GM18951 (cell line): ENCODE measurements around the gene USH1C.

Experiments used
- POLR2A ChIP-seq: IDR thresholded peaks from 4 replicates; pipeline ENCODE4 v1.6.1; 2011; ENCODE audit warnings: mild to moderate bottlenecking; ENCODE audit not compliant: insufficient read length, insufficient read depth; ENCODE audit errors: extremely low read depth
- in situ Hi-C: fragments of 300-500 bp; cut with MboI; formaldehyde crosslinking; loops from one replicate; pipeline ENCODE4 v1.12.0; 2022; ENCODE audit warnings: low sequenced_read_pairs, mixed read lengths, inconsistent platforms; ENCODE audit not compliant: unreplicated experiment

Gene USH1C

DNA sequence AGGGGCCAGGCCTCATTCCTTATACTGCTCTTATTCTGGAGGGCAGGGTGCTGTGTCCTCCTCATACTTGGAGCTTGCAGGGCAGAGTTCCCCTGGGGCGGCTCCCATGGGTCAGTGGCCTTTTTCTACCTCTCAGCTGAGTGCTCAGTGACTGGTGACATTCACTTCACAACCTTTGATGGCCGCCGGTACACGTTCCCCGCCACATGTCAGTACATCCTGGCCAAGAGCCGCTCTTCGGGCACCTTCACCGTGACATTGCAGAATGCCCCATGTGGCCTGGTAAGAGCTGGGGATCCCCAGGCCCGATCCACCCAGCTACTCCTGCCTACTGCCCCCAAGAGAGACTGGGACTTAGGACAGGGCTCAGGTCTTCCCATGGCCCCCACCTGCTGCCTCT lies 17.3 kb upstream of the USH1C start:
- no peak for TF ChIP-seq POLR2A
- in situ Hi-C loops = no loop called here

DNA sequence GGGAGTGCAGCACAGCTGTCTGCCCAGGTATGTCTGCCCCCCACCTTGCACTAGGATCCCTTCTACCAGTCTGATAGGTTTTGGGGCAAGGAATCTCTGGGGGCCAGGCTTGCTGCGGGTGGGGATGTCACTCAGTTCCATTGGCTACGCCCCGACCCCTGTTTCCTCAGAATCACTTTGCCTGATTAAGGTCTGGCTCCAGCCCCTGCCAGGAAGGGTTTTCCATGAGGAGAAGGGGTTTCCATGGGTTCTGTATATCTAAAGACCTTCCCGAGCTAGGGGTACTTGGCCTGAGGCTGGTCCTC lies 16.8 kb upstream of the USH1C start:
- in situ Hi-C loops = no loop called here
- TF ChIP-seq POLR2A = no peak

DNA sequence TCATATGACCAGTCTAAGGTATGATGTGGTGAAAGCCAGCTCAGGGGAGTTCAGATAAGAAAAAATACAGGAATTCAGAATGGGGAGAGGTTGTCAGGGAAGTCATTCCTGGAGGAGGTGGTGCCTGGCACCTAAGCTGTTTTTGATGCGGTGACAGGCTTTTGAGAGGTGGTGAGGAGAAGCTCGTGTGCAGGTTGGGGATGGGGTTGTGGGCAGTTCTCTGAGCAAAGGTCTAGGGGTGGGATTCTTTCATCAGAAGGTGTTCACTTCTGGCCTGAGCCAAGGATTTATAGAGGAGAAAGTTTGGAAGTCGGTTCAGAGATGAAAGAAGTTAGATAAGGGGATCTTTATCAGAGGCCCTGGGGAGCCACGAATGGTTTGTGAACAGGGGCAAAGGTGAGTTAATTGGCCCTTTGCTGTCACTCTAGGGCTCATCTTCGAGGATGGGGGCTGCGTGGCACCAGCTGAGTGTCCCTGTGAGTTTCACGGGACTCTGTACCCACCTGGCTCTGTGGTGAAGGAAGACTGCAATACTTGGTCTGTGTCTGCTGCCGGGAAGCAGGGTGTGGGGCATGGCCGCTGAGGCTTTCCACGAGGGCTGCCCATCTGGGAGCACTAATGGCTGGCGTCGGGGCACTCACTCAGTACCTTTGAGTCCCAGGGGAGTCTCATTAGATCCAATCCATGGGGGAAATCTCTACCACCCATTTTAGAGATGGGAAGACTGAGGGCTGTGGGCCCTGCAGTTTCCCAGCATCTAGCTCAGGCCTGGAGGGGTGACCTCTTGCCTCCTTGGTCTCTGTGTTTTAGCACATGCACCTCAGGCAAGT lies 16.3 kb upstream of the USH1C start:
- no peak for TF ChIP-seq POLR2A
- in situ Hi-C loops = no loop called here

DNA sequence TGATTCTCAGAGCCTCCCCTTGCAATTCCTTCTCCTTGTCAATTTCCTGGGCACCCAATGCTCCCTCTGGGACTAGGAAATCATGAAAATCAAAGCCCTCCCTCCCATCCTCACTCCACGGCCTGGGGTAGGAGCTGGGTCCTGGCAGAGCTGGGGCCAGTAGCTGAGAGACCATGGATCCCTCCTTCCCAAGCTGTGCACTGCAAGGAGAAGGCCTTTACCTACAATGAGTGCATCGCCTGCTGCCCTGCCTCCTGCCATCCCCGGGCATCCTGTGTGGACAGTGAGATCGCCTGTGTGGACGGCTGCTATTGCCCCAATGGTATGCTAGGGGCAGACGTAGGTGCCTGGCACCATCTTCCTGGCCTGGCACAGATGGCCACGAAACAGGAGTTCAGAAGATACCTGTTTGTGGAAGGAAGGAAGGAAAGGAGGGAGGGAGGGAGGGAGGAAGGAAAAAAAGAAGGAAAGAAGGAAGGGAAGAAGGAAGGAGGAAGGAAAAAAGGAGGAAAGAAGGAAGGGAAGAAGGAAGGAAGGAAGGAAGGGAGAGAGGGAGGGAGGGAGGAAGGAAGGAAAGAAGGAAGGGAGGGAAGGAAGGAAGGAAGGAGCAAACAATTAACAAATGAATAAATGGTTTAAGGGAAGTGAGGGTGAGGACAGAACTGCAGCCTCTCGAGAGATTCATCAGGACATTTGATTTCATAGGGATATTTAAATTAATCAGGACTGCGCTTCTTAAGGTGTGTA lies 15.3 kb upstream of the USH1C start:
- no peak for TF ChIP-seq POLR2A
- in situ Hi-C loops = no loop called here

DNA sequence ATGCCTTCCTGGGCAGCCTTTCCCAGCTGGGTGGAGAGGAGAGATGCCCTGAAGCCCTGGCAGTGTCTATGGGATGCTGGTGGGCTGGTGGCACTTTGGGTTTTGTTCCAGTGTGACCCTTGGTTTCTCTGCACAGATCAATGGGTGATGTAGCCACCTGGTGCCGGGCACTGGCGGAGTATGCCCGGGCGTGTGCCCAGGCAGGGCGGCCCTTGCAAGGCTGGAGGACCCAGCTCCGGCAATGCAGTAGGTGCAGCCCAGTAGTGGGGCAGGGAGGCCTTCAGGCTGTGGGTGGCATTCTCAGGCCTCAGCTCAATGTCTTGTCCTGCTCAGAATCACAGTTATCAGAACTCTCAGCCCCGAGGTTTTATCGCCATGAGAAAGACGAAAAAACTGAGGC lies 14.7 kb upstream of the USH1C start:
- in situ Hi-C loops = no loop called here
- TF ChIP-seq POLR2A = no peak

- in situ Hi-C loops = no loop called here
- no peak for TF ChIP-seq POLR2A
Measured at GRCh38 chr11:17558025-17558780, 14.0 kb upstream of the USH1C start.

GRCh38 chr11:17556999-17557398 lies 12.8 kb upstream of the USH1C start:
- in situ Hi-C loops = no loop called here
- TF ChIP-seq POLR2A = no peak

GRCh38 chr11:17554487-17554886 lies 10.3 kb upstream of the USH1C start:
- TF ChIP-seq POLR2A = no peak
- in situ Hi-C loops = no loop called here

DNA sequence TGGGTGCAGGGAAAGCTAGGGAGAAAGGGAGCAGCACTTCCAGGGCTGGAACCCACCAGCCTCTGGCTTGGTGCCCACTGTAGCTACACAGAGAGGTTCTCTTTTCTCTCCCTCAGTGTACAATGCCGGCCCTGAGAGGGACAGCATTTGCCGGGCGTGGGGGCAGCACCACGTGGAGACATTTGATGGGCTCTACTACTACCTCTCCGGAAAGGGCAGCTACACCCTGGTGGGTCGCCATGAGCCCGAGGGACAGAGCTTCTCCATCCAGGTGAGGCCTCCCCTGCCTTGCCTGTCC lies 9.0 kb upstream of the USH1C start:
- TF ChIP-seq POLR2A = no peak
- in situ Hi-C loops = no loop called here

- no peak for TF ChIP-seq POLR2A
- in situ Hi-C loops = no loop called here
Measured at GRCh38 chr11:17552392-17553248, 8.4 kb upstream of the USH1C start.

GRCh38 chr11:17552041-17552355 lies 7.8 kb upstream of the USH1C start:
- no peak for TF ChIP-seq POLR2A
- in situ Hi-C loops = no loop called here

DNA sequence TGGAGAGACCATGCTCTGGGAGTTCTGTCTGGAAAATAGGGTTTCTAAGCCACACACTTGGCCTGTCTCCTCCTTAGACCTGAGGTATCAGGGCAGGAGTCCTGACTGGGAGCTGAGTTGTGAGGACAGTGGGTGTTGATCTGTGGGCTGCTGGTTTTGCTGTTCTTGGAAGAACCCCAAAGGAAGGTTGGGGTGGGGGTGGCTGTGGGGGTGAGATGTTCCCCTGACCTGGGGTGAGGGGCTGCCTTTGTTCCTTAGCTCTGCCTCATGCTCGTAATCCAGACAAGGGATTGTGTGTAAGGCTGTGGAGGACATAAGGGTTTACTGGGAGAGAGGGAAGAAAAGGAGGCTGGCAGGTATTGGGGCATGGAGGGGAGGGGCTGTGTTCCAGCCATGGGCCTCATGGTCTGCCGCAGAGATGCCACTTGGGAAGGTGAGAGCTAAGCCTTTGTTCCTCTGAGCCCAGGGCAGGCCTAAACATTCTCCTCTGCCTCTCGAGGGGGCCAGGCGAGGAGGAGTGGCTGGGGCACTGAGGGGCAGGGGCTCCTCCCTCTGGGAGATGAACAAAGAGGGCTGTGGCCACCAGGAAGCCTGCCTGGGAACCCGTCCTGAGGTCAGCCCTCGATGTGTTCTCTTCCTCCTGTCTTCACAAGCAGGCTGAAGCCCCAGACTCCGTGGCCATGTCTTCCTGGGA lies 7.3 kb upstream of the USH1C start:
- no peak for TF ChIP-seq POLR2A
- in situ Hi-C loops = no loop called here

GRCh38 chr11:17550450-17551346 lies 6.5 kb upstream of the USH1C start:
- in situ Hi-C loops = no loop called here
- no peak for TF ChIP-seq POLR2A
